Lung (tissue), 12 donors: Measurements from ENCODE around the gene IQCH. TPM values are rescaled to one million over a fixed set of nuclear protein-coding genes. Genes with fewer than 3 reads are reported as not detected.
A peak's percentile ranks its signal among the peaks of the same experiment; 100 is the strongest.

Experiments used
- ATAC-seq: fragments of 200-7000 bp; cut with Tn5 transposase; one replicate; pipeline ENCODE4 v1.9.1; 2020; ENCODE audit warnings: moderate number of reproducible peaks; ENCODE audit not compliant: insufficient read depth, low FRiP score
- DNase-seq, 3 donors: peaks; one replicate each; pipeline ENCODE4 v3.0.0-alpha.2; 2013 to 2017
- H3K27ac ChIP-seq, 2 donors: one replicate each; pipeline ENCODE4 v1.5.1; 2013; ENCODE audit warnings: mild to moderate bottlenecking in 2 of 2, moderate library complexity in 2 of 2, control low read depth in 1 of 2, inconsistent platforms in 1 of 2, low read depth in 1 of 2, low read length in 1 of 2
- H3K27me3 ChIP-seq, 3 donors: one replicate each; pipeline ENCODE4 v1.5.1; 2013; ENCODE audit warnings: low read length in 2 of 3; ENCODE audit not compliant: control insufficient read depth in 3 of 3, insufficient read depth in 3 of 3
- H3K36me3 ChIP-seq, 4 donors: one replicate each; pipeline ENCODE4 v1.5.1; 2013; ENCODE audit warnings: low read length in 4 of 4, mild to moderate bottlenecking in 1 of 4, moderate library complexity in 1 of 4; ENCODE audit not compliant: control insufficient read depth in 4 of 4, insufficient read depth in 4 of 4
- H3K4me1 ChIP-seq, 5 donors: one replicate each; pipeline ENCODE4 v1.5.1; 2013; ENCODE audit warnings: low read length in 5 of 5, mild to moderate bottlenecking in 2 of 5, moderate library complexity in 1 of 5; ENCODE audit not compliant: control insufficient read depth in 5 of 5, insufficient read depth in 5 of 5
- H3K4me3 ChIP-seq: one replicate; pipeline ENCODE4 v1.5.1; 2013; ENCODE audit warnings: mild to moderate bottlenecking, control low read depth, moderate library complexity
- H3K9ac ChIP-seq, 2 donors: one replicate each; pipeline ENCODE4 v1.5.1; 2013; ENCODE audit warnings: low read length in 2 of 2, control low read depth in 1 of 2; ENCODE audit not compliant: insufficient read depth in 1 of 2
- H3K9me3 ChIP-seq, 4 donors: one replicate each; pipeline ENCODE4 v1.5.1; 2013; ENCODE audit warnings: low read length in 3 of 4, mild to moderate bottlenecking in 1 of 4, moderate library complexity in 1 of 4; ENCODE audit not compliant: control insufficient read depth in 4 of 4, insufficient read depth in 3 of 4
- WGBS, 2 donors: extraction: QIAGEN DNeasy Blood & Tissue Kit; methylation state at CpG; one replicate each; pipeline ENCODE4 v1.1.7; 2013; 5-methylcytosine and 5-hydroxymethylcytosine counted together
- polyA plus RNA-seq, 2 donors: library from polyadenylated mRNA; stranded (reverse); fragments of 200-250 nt; gene quantifications; one replicate each; pipeline ENCODE4 v1.2.1, GENCODE V29; 2013
- total RNA-seq, 2 donors: library from RNA; depleted of rRNA in 1 of 2; stranded (reverse); fragments of >200 nt in 1 of 2; gene quantifications; one replicate each; pipeline ENCODE4 v1.2.1, GENCODE V29; 2014 to 2021
- TF ChIP-seq, protein P1 (sequence below): IDR thresholded peaks from 2 replicates; pipeline ENCODE4 v1.5.1; 2012; ENCODE audit warnings: mild to moderate bottlenecking; ENCODE audit errors: control extremely low read depth, extremely low read depth
- donor health status: control.
- donor health status: control.
- donor health status: Bipolar disorder and iron deficiency.
- donor health status: healthy.
- donor health status: DM: yes; HTN: yes; CAD: no.

IQCH gene
- total and polyA plus RNA-seq, 4 donors = 1.1 to 10.5 (median 4.5) TPM

DNA sequence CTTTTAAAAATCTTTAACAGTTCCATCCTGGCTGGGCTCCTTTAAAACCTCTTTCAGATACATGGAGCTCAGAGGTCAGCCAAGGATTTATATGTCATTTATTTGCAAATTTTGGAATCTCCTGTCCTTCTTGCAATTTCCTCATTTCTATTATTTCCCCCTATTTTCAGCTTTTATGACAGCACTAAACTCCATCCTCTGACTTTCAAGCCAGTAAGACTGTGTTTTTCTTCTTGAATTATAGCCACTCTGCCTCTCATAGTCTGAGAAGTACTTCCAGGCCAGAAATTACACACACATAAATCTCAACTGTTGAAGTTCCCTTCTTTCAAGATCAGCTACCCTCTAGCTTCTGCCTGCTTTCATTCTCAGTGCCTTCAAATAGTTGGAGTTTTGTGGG is 73.2 kb downstream of the IQCH start:
- DNase-seq (no peak), ATAC-seq (no peak)
- H3K36me3 ChIP-seq = no peaks in the 10 kb centered on the region
- no peak overlapping the region for H3K27ac ChIP-seq
- H3K4me3 ChIP-seq = no peak overlapping the region
- peaks cover 0 to 2% (median 0%) of the 10 kb centered on the region in 5 donors for H3K4me1 ChIP-seq
- peaks cover 0 to 4% (median 2%) of the 10 kb centered on the region in 4 donors for H3K9me3 ChIP-seq
- H3K27me3 ChIP-seq = no peaks in the 10 kb centered on the region
- no peak overlapping the region for H3K9ac ChIP-seq
- TF ChIP-seq, protein P1, sequence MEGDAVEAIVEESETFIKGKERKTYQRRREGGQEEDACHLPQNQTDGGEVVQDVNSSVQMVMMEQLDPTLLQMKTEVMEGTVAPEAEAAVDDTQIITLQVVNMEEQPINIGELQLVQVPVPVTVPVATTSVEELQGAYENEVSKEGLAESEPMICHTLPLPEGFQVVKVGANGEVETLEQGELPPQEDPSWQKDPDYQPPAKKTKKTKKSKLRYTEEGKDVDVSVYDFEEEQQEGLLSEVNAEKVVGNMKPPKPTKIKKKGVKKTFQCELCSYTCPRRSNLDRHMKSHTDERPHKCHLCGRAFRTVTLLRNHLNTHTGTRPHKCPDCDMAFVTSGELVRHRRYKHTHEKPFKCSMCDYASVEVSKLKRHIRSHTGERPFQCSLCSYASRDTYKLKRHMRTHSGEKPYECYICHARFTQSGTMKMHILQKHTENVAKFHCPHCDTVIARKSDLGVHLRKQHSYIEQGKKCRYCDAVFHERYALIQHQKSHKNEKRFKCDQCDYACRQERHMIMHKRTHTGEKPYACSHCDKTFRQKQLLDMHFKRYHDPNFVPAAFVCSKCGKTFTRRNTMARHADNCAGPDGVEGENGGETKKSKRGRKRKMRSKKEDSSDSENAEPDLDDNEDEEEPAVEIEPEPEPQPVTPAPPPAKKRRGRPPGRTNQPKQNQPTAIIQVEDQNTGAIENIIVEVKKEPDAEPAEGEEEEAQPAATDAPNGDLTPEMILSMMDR = no peak

DNA sequence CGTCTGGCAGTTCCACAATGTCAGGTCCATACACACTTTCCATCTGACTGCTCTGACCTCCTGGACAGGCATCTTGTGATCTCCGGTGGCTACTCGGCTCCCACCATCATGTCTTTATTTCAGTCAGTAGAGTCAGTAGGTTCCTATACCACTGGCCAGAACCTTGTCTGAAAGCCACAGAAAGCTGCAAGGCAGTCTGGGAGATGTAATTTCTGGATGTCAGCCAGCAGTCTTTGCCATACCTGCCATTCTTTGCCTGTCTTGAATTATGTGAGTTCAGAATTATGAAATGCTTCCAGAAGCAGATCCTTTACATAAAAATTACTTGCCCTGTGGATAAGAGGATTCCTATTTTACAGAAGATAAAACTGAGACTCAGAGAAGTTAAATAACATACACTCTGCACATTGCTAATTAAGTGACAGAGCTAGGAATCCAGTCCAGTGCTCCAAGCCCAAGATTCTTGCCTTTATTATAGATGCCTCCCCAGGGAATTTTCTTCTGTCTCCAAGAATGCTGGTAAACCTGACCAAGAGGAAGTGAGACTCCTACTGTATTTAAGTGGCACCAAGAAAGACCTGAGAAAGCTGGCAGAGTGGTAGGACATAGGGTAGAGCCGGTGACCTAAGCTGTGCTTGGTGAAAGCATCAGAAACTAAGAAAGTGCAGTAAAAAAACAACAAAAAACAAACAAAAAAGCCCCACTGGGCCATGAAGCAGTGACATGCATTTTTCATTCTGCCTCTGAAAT is 75.6 kb downstream of the IQCH start:
- Histone ChIP-seq H3K4me1 (peaks cover 0 to 2% (median 0%) of the 10 kb centered on the region in 5 donors), H3K27ac (no peak overlapping the region), H3K4me3 (no peak overlapping the region), H3K36me3 (no peaks in the 10 kb centered on the region), H3K9me3 (peaks cover 0 to 4% (median 2%) of the 10 kb centered on the region in 4 donors), H3K27me3 (no peaks in the 10 kb centered on the region), H3K9ac (no peak overlapping the region)
- DNase-seq (no peak), ATAC-seq (no peak)
- TF ChIP-seq, protein P1 = no peak
- 93 to 96% methylated on average over 4 of the region's 4 CpGs for WGBS, 2 donors

DNA sequence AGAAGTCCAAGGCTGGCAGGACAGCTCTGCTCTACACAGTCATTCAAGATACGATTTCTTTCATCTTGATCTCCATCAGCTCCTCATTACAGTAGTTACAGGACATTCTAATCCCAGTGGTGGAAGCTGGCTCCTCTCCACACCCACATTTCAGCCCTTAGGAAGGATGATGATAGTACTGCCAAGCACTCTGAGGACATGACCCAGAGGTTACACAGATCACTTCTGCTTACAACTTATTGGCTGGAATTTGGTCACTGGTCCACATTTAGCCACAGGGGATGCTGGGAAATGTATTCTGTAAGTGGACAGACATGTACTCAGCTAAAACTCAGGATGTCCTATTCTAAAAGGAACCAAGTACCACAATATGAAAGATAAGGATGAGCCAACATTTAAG is 77.1 kb downstream of the IQCH start:
- ATAC-seq = no peak

More for the DNA sequence above, 77.1 kb downstream of the IQCH start:
- Histone ChIP-seq H3K4me3 (no peak overlapping the region), H3K9me3 (peaks cover 0 to 4% (median 2%) of the 10 kb centered on the region in 4 donors), H3K9ac (no peak overlapping the region), H3K4me1 (peaks cover 0 to 2% (median 0%) of the 10 kb centered on the region in 5 donors), H3K27me3 (no peaks in the 10 kb centered on the region), H3K27ac (no peak overlapping the region), H3K36me3 (no peaks in the 10 kb centered on the region)
- TF ChIP-seq, protein P1 = no peak
- WGBS, 2 donors = 67 to 81% methylated on average over 1 of the region's 1 CpG
- peak in 1 of 3 donors; percentile 7 for DNase-seq
